GM23338 (cell line): ENCODE data around the gene MATR3. TPM values are rescaled to one million over a fixed set of nuclear protein-coding genes. Genes with fewer than 3 reads are reported as not detected.
"Not testable (repeated sequence)": the region's sequence is repeated elsewhere in the genome, so short reads cannot be mapped to it uniquely, and the experiment has no call there.

Source experiments
- ATAC-seq: fragments of 200-7000 bp; cut with Tn5 transposase; 3 replicates; pipeline ENCODE4 v1.9.1; 2020
- DNase-seq: peaks from one replicate; pipeline ENCODE4 v3.0.0-alpha.2; 2015; ENCODE audit warnings: low spot score
- H2AFZ ChIP-seq: fragments of 200-600 bp; sonication (generic); 2 replicates; pipeline ENCODE4 v1.8.0; 2016; ENCODE audit warnings: antibody characterized with exemption, mild to moderate bottlenecking, moderate library complexity
- H3F3A ChIP-seq: fragments of 200-600 bp; sonication (generic); replicated peaks from 2 replicates; pipeline ENCODE4 v1.8.0; 2017; ENCODE audit warnings: antibody characterized with exemption, mixed run types, low read depth
- H3K27ac ChIP-seq: fragments of 200-600 bp; sonication (generic); 2 replicates; pipeline ENCODE4 v1.6.1; 2016; ENCODE audit warnings: low read depth
- H3K27me3 ChIP-seq: fragments of 200-600 bp; sonication (generic); 2 replicates; pipeline ENCODE4 v1.8.0; 2016; ENCODE audit warnings: mild to moderate bottlenecking, mixed run types, moderate library complexity; ENCODE audit not compliant: insufficient read depth
- H3K36me3 ChIP-seq: fragments of 200-600 bp; sonication (generic); 2 replicates; pipeline ENCODE4 v1.8.0; 2016; ENCODE audit warnings: mild to moderate bottlenecking; ENCODE audit not compliant: insufficient read depth
- H3K4me1 ChIP-seq: fragments of 200-600 bp; sonication (generic); 2 replicates; pipeline ENCODE4 v1.8.0; 2016; ENCODE audit warnings: mild to moderate bottlenecking, moderate library complexity; ENCODE audit not compliant: insufficient read depth
- H3K4me2 ChIP-seq: fragments of 200-600 bp; sonication (generic); 2 replicates; pipeline ENCODE4 v1.7.1; 2017; ENCODE audit warnings: mixed run types
- H3K4me3 ChIP-seq: fragments of 200-600 bp; sonication (generic); 2 replicates; pipeline ENCODE4 v1.6.1; 2016; ENCODE audit warnings: mixed run types
- H3K79me2 ChIP-seq: fragments of 200-600 bp; sonication (generic); replicated peaks from 2 replicates; pipeline ENCODE4 v1.8.0; 2017; ENCODE audit warnings: mild to moderate bottlenecking; ENCODE audit not compliant: insufficient read depth
- H3K9me2 ChIP-seq: fragments of 200-600 bp; sonication (generic); 2 replicates; pipeline ENCODE4 v1.8.0; 2017; ENCODE audit not compliant: insufficient read depth
- H4K20me1 ChIP-seq: fragments of 200-600 bp; sonication (generic); replicated peaks from 2 replicates; pipeline ENCODE4 v1.8.0; 2017; ENCODE audit warnings: mild to moderate bottlenecking; ENCODE audit not compliant: insufficient read depth
- H3K27ac Mint-ChIP-seq: 2 replicates; pipeline ENCODE4 v1.8.0; 2020; ENCODE audit warnings: inconsistent platforms, mild to moderate bottlenecking, moderate library complexity, mixed read lengths
- H3K27me3 Mint-ChIP-seq: 3 replicates; pipeline ENCODE4 v1.8.0; 2022; ENCODE audit warnings: low read depth, mild to moderate bottlenecking, moderate library complexity, mixed read lengths, inconsistent platforms; ENCODE audit not compliant: insufficient read depth, poor library complexity
- H3K36me3 Mint-ChIP-seq: 3 replicates; pipeline ENCODE4 v1.8.0; 2021; ENCODE audit warnings: low read depth, mild to moderate bottlenecking, inconsistent platforms, moderate library complexity, mixed read lengths
- H3K4me1 Mint-ChIP-seq: 3 replicates; pipeline ENCODE4 v1.8.0; 2020; ENCODE audit warnings: mild to moderate bottlenecking, inconsistent platforms, mixed read lengths
- H3K4me3 Mint-ChIP-seq: 3 replicates; pipeline ENCODE4 v1.8.0; 2021; ENCODE audit warnings: moderate library complexity, mild to moderate bottlenecking, inconsistent platforms, mixed read lengths
- H3K9me3 Mint-ChIP-seq: 3 replicates; pipeline ENCODE4 v1.8.0; 2020; ENCODE audit warnings: moderate library complexity, mild to moderate bottlenecking, inconsistent platforms, mixed read lengths
- CREB1 ChIP-seq: fragments of 250-450 bp; sonication (Bioruptor Pico); IDR thresholded peaks from 2 replicates; pipeline ENCODE4 v1.5.0; 2020; ENCODE audit warnings: low read depth, mild to moderate bottlenecking, moderate library complexity
- EZH2 ChIP-seq: fragments of 200-600 bp; sonication (generic); IDR thresholded peaks from one replicate; pipeline ENCODE4 v1.8.0; 2017; ENCODE audit warnings: antibody characterized with exemption, mild to moderate bottlenecking, low read depth; ENCODE audit not compliant: unreplicated experiment
- JUNB ChIP-seq: IDR thresholded peaks from one replicate; pipeline ENCODE4 v1.6.1; 2016; ENCODE audit warnings: antibody characterized with exemption; ENCODE audit not compliant: unreplicated experiment
- REST ChIP-seq: IDR thresholded peaks from one replicate; pipeline ENCODE4 v1.6.1; 2018; ENCODE audit warnings: antibody characterized with exemption; ENCODE audit not compliant: unreplicated experiment
- STAT1 ChIP-seq: IDR thresholded peaks from one replicate; pipeline ENCODE4 v1.6.1; 2016; ENCODE audit warnings: antibody characterized with exemption; ENCODE audit not compliant: unreplicated experiment
- ZNF114 ChIP-seq: fragments of 250-450 bp; sonication (Bioruptor Pico); IDR thresholded peaks from 2 replicates; pipeline ENCODE4 v1.5.0; 2020; ENCODE audit warnings: mild to moderate bottlenecking, moderate library complexity
- ZNF331 ChIP-seq: fragments of 250-450 bp; sonication (Bioruptor Pico); IDR thresholded peaks from 2 replicates; pipeline ENCODE4 v1.5.0; 2020; ENCODE audit warnings: low read depth, mild to moderate bottlenecking, moderate library complexity
- ZNF462 ChIP-seq: fragments of 250-450 bp; sonication (Bioruptor Pico); IDR thresholded peaks from 2 replicates; pipeline ENCODE4 v1.5.0; 2020; ENCODE audit warnings: mild to moderate bottlenecking, moderate library complexity
- polyA plus RNA-seq: library from polyadenylated mRNA; unstranded; fragments of >200 nt; fragmentation: Nextera tagmentation; extraction: Ambion mirVana; gene quantifications from 2 replicates; pipeline ENCODE4 v1.2.1, GENCODE V29; 2016
- total RNA-seq: library from RNA; depleted of rRNA; stranded (reverse); fragments of >200 nt; shearing (Covaris generic); gene quantifications from 2 replicates; pipeline ENCODE4 v1.2.3, GENCODE V29; 2014

Gene MATR3
- total and polyA plus RNA-seq, 2 experiments from 2014 or later: 278 to 506 TPM

GRCh38 chr5:139308797-139309196 lies 15.3 kb downstream of the MATR3 start (continued):
- no peak for TF ChIP-seq ZNF462
- no peak for TF ChIP-seq JUNB
- TF ChIP-seq EZH2: no peak
- TF ChIP-seq ZNF114: no peak
- no peak for TF ChIP-seq STAT1
- no peak for TF ChIP-seq ZNF331 (CRISPR knock-in tag)
- TF ChIP-seq CREB1 (CRISPR knock-in tag): no peak
- no peak for TF ChIP-seq REST

- H3K36me3 ChIP-seq, H3K9me2 ChIP-seq, H3K27ac Mint-ChIP-seq, H3K27ac ChIP-seq, ATAC-seq, H3K27me3 ChIP-seq, H3K4me3 ChIP-seq, H3K9me3 Mint-ChIP-seq, H3K27me3 Mint-ChIP-seq, H3F3A ChIP-seq, DNase-seq, H2AFZ ChIP-seq: not testable (repeated sequence)
- Mint-ChIP-seq H3K36me3 (peaks cover 20% of the 10 kb centered on the region; the same call in 2 of the 3 replicates), H3K4me3 (0 out of 3 replicates have a peak overlapping the region, but pooled peaks have one; percentile 16), H3K4me1 (peaks cover 60% of the 10 kb centered on the region)
- H3K4me2 ChIP-seq: peak overlapping the region; percentile 44
- H4K20me1 ChIP-seq: peaks cover 88% of the 10 kb centered on the region
- H3K79me2 ChIP-seq: peaks cover 100% of the 10 kb centered on the region
- peaks cover 46% of the 10 kb centered on the region for H3K4me1 ChIP-seq
These were observed 17.2 kb downstream of the MATR3 start for GRCh38 chr5:139310715-139311186.
